ENCODE measurements around the gene CHST15. TPM values are rescaled to one million over a fixed set of nuclear protein-coding genes. Genes with fewer than 3 reads are reported as not detected.

Gene CHST15, protein sequence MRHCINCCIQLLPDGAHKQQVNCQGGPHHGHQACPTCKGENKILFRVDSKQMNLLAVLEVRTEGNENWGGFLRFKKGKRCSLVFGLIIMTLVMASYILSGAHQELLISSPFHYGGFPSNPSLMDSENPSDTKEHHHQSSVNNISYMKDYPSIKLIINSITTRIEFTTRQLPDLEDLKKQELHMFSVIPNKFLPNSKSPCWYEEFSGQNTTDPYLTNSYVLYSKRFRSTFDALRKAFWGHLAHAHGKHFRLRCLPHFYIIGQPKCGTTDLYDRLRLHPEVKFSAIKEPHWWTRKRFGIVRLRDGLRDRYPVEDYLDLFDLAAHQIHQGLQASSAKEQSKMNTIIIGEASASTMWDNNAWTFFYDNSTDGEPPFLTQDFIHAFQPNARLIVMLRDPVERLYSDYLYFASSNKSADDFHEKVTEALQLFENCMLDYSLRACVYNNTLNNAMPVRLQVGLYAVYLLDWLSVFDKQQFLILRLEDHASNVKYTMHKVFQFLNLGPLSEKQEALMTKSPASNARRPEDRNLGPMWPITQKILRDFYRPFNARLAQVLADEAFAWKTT
- 7.4 and 16.4 TPM in 2 replicates for total RNA-seq

GRCh38 chr10:124092860-124093773 lies at the start of gene CHST15:
Gene CHST15, minus strand, starts transcription at chr10:124093598. Its CDS starts 47,386 bp downstream, at chr10:124046212.
- peak; percentile 51 for DNase-seq (ENCODE audit: low read depth)
- TF ChIP-seq, protein P1, sequence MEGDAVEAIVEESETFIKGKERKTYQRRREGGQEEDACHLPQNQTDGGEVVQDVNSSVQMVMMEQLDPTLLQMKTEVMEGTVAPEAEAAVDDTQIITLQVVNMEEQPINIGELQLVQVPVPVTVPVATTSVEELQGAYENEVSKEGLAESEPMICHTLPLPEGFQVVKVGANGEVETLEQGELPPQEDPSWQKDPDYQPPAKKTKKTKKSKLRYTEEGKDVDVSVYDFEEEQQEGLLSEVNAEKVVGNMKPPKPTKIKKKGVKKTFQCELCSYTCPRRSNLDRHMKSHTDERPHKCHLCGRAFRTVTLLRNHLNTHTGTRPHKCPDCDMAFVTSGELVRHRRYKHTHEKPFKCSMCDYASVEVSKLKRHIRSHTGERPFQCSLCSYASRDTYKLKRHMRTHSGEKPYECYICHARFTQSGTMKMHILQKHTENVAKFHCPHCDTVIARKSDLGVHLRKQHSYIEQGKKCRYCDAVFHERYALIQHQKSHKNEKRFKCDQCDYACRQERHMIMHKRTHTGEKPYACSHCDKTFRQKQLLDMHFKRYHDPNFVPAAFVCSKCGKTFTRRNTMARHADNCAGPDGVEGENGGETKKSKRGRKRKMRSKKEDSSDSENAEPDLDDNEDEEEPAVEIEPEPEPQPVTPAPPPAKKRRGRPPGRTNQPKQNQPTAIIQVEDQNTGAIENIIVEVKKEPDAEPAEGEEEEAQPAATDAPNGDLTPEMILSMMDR (IDR thresholded peaks at IDR 0.05; ENCODE audit: insufficient read depth, low read depth, low read length), result no peak
- peak within 1 kb of the TSS; percentile 61 for H3K4me3 ChIP-seq (ENCODE audit: low read depth, low read length)

DNA sequence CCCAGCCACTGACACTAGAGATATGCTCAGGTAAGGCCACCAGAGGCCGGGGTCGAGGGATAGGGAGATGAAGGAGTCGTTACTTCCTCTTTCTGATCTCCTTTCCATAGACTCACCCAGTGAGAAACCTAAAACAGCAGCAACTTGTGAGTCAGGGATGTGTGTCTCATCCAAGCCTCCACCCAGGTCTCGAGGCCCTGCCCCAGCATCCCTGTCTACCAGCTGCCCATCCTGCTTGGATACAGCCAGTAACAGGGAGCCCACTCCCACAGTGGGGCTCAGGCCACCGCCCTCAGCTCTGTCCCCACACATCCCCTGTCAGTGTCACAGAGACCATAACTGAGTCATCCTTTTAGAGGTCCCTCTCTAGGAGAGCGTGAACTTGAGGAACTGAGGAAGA lies 49.6 kb upstream of the CHST15 start:
- TF ChIP-seq, protein P1 (IDR thresholded peaks at IDR 0.05; ENCODE audit: insufficient read depth, low read depth, low read length), result no peak
- no peak overlapping the region for H3K4me3 ChIP-seq (ENCODE audit: low read depth, low read length)
- DNase-seq (ENCODE audit: low read depth), result no peak

- no peak for DNase-seq (ENCODE audit: low read depth)
- H3K4me3 ChIP-seq (ENCODE audit: low read depth, low read length), result no peak overlapping the region
- TF ChIP-seq, protein P1 (IDR thresholded peaks at IDR 0.05; ENCODE audit: insufficient read depth, low read depth, low read length), result no peak
These were observed 48.8 kb upstream of the CHST15 start for GRCh38 chr10:124142006-124142739.

GRCh38 chr10:124138883-124139348 lies 45.5 kb upstream of the CHST15 start:
- DNase-seq (ENCODE audit: low read depth), result no peak
- no peak overlapping the region for H3K4me3 ChIP-seq (ENCODE audit: low read depth, low read length)
- TF ChIP-seq, protein P1 (IDR thresholded peaks at IDR 0.05; ENCODE audit: insufficient read depth, low read depth, low read length), result no peak

DNA sequence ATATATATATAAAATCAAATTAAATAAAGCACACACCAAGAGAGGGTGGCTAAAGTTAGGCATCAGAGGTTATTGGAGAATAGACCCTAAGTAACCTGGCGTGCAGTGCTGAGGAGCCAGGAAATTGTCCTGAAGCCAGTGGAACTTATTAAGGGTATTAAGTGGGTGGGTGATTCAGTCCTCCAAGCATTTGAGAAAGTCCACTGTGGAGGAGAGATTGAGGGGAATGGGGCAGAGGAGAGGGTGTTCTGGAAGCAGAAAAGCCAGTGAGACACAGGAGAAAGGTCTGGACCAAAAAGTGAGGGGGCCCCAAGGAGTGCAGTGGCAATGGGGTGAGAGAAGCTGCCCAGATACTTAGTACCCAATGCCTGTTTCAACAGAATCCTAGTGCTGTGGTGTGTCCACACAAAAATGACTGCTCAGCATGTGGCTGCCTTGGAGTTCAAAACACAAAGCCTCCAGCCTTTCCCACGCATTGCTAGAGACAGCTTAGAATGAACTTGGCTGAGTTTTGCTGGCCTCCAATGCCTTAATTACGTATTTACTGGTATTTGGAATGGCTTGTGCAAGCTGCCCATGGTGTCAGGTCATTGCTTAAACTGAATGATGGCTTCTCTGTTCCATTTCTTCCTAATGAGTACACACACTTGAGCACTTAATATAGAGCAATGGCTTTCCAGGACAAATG lies 44.9 kb upstream of the CHST15 start:
- TF ChIP-seq, protein P1 (IDR thresholded peaks at IDR 0.05; ENCODE audit: insufficient read depth, low read depth, low read length), result no peak
- peak; percentile 83 for DNase-seq (ENCODE audit: low read depth)
- H3K4me3 ChIP-seq (ENCODE audit: low read depth, low read length), result no peak overlapping the region
